HEK293T (cell line): ENCODE results near the gene QKI.

Experiments
- CTCF ChIA-PET: fragments of 350-600 bp; formaldehyde crosslinking; extraction: SDS; loops from one replicate; lab custom pipeline; 2021; ENCODE audit warnings: antibody characterized with exemption, inconsistent platforms; lab: Yijun Ruan, JAX
- POLR2A ChIA-PET: fragments of 350-600 bp; formaldehyde crosslinking; extraction: SDS; loops from one replicate; lab custom pipeline; 2020; ENCODE audit warnings: antibody characterized with exemption, inconsistent platforms; lab: Yijun Ruan, JAX
- DNase-seq: peaks from one replicate; pipeline ENCODE4 v3.0.0; 2012; ENCODE audit warnings: mixed read lengths; ENCODE audit errors: extremely low spot score
- ARNT ChIP-seq: fragments of 450-650 bp; IDR thresholded peaks from 2 replicates; pipeline ENCODE4 v1.6.1; 2017; ENCODE audit warnings: mild to moderate bottlenecking
- BHLHE40 ChIP-seq: fragments of 450-650 bp; IDR thresholded peaks from 2 replicates; pipeline ENCODE4 v1.6.1; 2016; ENCODE audit warnings: mild to moderate bottlenecking, moderate library complexity, borderline replicate concordance
- CTBP1 ChIP-seq: fragments of 450-650 bp; IDR thresholded peaks from 2 replicates; pipeline ENCODE4 v1.6.1; 2016; ENCODE audit warnings: borderline replicate concordance
- ELF4 ChIP-seq: fragments of 450-650 bp; IDR thresholded peaks from 2 replicates; pipeline ENCODE4 v1.6.1; 2017; ENCODE audit warnings: antibody characterized with exemption
- FOXA1 ChIP-seq: fragments of 450-650 bp; IDR thresholded peaks from 2 replicates; pipeline ENCODE4 v1.6.1; 2016; ENCODE audit warnings: mild to moderate bottlenecking
- FOXK2 ChIP-seq: fragments of 450-650 bp; IDR thresholded peaks from 2 replicates; pipeline ENCODE4 v1.6.1; 2016; ENCODE audit warnings: mild to moderate bottlenecking
- FOXM1 ChIP-seq: fragments of 450-650 bp; IDR thresholded peaks from 2 replicates; pipeline ENCODE4 v1.6.1; 2017; ENCODE audit warnings: mild to moderate bottlenecking, borderline replicate concordance
- HDGF ChIP-seq: fragments of 450-650 bp; IDR thresholded peaks from 2 replicates; pipeline ENCODE4 v1.6.1; 2017; ENCODE audit warnings: antibody characterized with exemption, borderline replicate concordance
- L3MBTL2 ChIP-seq: fragments of 450-650 bp; conservative IDR thresholded peaks from 2 replicates; pipeline ENCODE4 v1.6.1; 2016; ENCODE audit warnings: mild to moderate bottlenecking
- LEF1 ChIP-seq: fragments of 450-650 bp; IDR thresholded peaks from 2 replicates; pipeline ENCODE4 v1.6.1; 2017; ENCODE audit warnings: mild to moderate bottlenecking, borderline replicate concordance
- NFRKB ChIP-seq: fragments of 450-650 bp; IDR thresholded peaks from 2 replicates; pipeline ENCODE4 v1.6.1; 2016; ENCODE audit warnings: mild to moderate bottlenecking, moderate library complexity
- SP1 ChIP-seq: fragments of 450-650 bp; IDR thresholded peaks from 2 replicates; pipeline ENCODE4 v1.6.1; 2017
- SUZ12 ChIP-seq: fragments of 450-650 bp; IDR thresholded peaks from 2 replicates; pipeline ENCODE4 v1.6.1; 2016; ENCODE audit warnings: mild to moderate bottlenecking
- TARDBP ChIP-seq: fragments of 450-650 bp; IDR thresholded peaks from 2 replicates; pipeline ENCODE4 v1.6.1; 2016
- ZNF384 ChIP-seq: fragments of 450-650 bp; IDR thresholded peaks from 2 replicates; pipeline ENCODE4 v1.6.1; 2016
- TF ChIP-seq, protein P1 (sequence below): fragments of 450-650 bp; IDR thresholded peaks from 2 replicates; pipeline ENCODE4 v1.6.1; 2016

The QKI gene

DNA sequence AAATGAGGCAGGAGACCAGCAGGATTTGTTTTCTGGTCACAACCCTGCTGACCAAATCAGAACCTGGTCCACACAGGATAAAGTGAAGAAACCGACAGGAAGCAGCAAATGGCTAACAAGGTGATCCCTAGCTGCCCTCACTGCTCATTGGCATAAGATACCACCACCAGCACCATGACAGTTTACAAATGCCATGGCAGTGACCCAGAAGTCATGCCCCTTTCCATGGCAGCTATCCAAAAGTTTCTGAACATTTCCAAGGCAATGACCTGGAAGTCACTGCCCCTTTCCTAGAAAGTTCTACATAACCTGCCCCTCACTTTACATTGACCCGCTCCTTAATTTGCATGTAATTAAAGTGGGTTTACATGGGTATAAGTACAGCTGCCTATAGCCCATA, 185.2 kb downstream of the QKI start:
- ChIA-PET CTCF (no interaction called here), POLR2A (no interaction called here)
- no peak for TF ChIP-seq FOXA1
- no peak for TF ChIP-seq ARNT
- no peak for TF ChIP-seq SP1
- TF ChIP-seq, protein P1, sequence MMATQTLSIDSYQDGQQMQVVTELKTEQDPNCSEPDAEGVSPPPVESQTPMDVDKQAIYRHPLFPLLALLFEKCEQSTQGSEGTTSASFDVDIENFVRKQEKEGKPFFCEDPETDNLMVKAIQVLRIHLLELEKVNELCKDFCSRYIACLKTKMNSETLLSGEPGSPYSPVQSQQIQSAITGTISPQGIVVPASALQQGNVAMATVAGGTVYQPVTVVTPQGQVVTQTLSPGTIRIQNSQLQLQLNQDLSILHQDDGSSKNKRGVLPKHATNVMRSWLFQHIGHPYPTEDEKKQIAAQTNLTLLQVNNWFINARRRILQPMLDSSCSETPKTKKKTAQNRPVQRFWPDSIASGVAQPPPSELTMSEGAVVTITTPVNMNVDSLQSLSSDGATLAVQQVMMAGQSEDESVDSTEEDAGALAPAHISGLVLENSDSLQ = no peak
- no peak for TF ChIP-seq L3MBTL2
- no peak for TF ChIP-seq BHLHE40
- no peak for TF ChIP-seq SUZ12
- no peak for TF ChIP-seq ZNF384
- TF ChIP-seq TARDBP = no peak
- no peak for TF ChIP-seq CTBP1
- TF ChIP-seq FOXK2 = no peak
- no peak for TF ChIP-seq ELF4
- no peak for TF ChIP-seq FOXM1
- no peak for TF ChIP-seq NFRKB
- TF ChIP-seq HDGF = no peak
- no peak for DNase-seq

GRCh38 chr6:163600331-163600730, 185.8 kb downstream of the QKI start:
- ChIA-PET CTCF (no interaction called here), POLR2A (no interaction called here)
- no peak for DNase-seq
- no peak for TF ChIP-seq NFRKB
- no peak for TF ChIP-seq CTBP1
- TF ChIP-seq ZNF384 = no peak
- TF ChIP-seq ELF4 = no peak

DNA sequence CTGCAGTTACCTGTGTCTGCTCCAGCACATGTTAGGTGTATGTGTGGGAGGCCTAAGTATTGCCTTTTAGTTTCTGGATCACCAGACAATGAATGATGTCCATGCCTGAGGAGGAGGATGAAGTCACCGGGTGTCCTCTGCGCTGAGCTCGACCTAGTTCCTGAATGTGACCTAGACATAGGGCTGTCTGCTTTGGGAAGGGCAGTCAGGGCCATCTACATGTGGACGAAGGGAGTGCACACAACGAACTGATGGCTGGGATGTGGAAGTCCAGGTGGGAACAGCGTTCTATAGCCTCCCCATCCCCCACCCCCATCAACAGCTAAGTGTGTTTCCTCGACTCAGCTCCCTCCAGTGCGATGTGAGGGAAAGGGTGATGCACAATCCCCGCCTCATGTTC, 186.3 kb downstream of the QKI start:
- DNase-seq = no peak
- ChIA-PET CTCF (no interaction called here), POLR2A (no interaction called here)
- TF ChIP-seq, protein P1 = no peak
- TF ChIP-seq ELF4 = no peak

DNA sequence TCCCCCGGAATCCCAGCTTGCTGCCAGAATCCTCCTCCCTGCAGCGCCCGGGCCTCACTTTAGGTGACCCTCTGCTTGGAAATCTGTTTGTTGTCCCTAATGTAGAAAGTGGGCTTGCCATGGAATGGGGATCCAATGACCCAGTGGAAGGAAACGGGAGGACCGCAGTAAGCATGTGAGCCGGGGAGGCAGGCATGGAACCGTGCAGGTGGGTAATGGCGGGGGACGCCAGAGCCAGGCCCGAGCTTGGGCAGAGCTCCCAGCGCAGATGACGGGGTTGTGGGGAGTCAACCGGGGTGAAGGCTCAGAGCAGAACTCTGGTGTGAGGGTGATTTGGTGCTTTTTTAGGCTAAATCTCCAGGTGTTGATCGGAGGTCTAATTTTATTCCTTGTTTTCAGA, 188.3 kb downstream of the QKI start:
- ChIA-PET CTCF (interaction anchor here (0.7 to 1.1 kb wide), 2 partner anchors 21 to 152 kb away, joined by 3 read pairs; no protein-coding TSS in a partner anchor), POLR2A (no interaction called here)
- DNase-seq = no peak
- no peak for TF ChIP-seq L3MBTL2
- no peak for TF ChIP-seq FOXM1
- TF ChIP-seq, protein P1 = no peak
- no peak for TF ChIP-seq FOXA1
- no peak for TF ChIP-seq SUZ12
- no peak for TF ChIP-seq BHLHE40
- TF ChIP-seq ZNF384 = no peak
- TF ChIP-seq CTBP1 = no peak
- TF ChIP-seq NFRKB = no peak

DNA sequence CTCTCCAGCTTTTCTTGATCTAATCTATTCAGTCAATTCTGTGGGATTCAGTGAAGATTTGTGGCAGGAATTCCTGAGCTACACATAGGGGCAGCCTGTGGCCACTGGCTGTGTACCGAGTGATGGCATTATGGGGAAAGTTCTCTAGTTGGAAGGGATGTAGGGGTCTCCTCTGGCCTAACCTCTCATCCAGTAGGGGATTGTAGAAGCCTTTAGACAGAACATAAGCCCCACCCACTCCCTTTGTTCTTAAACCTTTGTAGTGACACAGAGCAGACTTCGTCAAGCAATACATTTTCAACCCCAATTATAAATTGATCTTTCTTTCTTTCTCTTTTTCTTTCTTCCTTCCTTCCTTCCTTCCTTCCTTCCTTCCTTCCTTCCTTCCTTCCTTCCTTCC, 188.9 kb downstream of the QKI start:
- ChIA-PET POLR2A (no interaction called here), CTCF (interaction anchor here (0.6 to 1.1 kb wide), 2 partner anchors 22 to 566 kb away, joined by 3 read pairs; no protein-coding TSS in a partner anchor)
- TF ChIP-seq ARNT (no peak), SP1 (no peak)
- DNase-seq = no peak

GRCh38 chr6:163605385-163606097, 191.0 kb downstream of the QKI start:
- DNase-seq = no peak
- TF ChIP-seq LEF1 = no peak
- TF ChIP-seq BHLHE40 = no peak
- no peak for TF ChIP-seq L3MBTL2
- no peak for TF ChIP-seq ZNF384
- TF ChIP-seq NFRKB = no peak
- no peak for TF ChIP-seq TARDBP
- no peak for TF ChIP-seq ELF4
- TF ChIP-seq ARNT = no peak
- TF ChIP-seq FOXM1 = no peak
- TF ChIP-seq FOXK2 = no peak
- no peak for TF ChIP-seq SP1
- TF ChIP-seq, protein P1 = no peak
- no peak for TF ChIP-seq HDGF
- TF ChIP-seq CTBP1 = no peak
- no peak for TF ChIP-seq FOXA1
- TF ChIP-seq SUZ12 = no peak
- CTCF ChIA-PET = no interaction called here
- POLR2A ChIA-PET = no interaction called here
